HG03175 (cell line): ENCODE results near the gene PEX10.

Experiments
- ATAC-seq: cut with Tn5 transposase; IDR thresholded peaks from one replicate; pipeline ENCODE4 v1.9.1; 2021; ENCODE audit warnings: mild to moderate bottlenecking, moderate library complexity; ENCODE audit not compliant: unreplicated experiment

PEX10 gene

GRCh38 chr1:2354511-2355372 lies 57.6 kb downstream of the PEX10 start:
- no peak for ATAC-seq
